PC-3 (cell line): ENCODE measurements around the gene TSEN15. TPM values are rescaled to one million over a fixed set of nuclear protein-coding genes. Genes with fewer than 3 reads are reported as not detected.

Source experiments
- ATAC-seq: fragments of 200-7000 bp; cut with Tn5 transposase; 2 replicates; pipeline ENCODE4 v1.9.1; 2020; ENCODE audit warnings: mild to moderate bottlenecking, moderate library complexity
- BruUV-seq: library from RNA; stranded (reverse); fragments of 400-500 nt; replicated peaks from 2 replicates; lab custom pipeline; 2021; lab: Mats Ljungman, UMichigan
- CTCF ChIA-PET: fragments of 300-600 bp; sonication (Branson Sonifier 250); formaldehyde crosslinking; loops from one replicate; lab custom pipeline; 2022; ENCODE audit warnings: antibody characterized with exemption; lab: Charles Lee
- POLR2A ChIA-PET: fragments of 300-600 bp; sonication (Branson Sonifier 250); formaldehyde crosslinking; loops from one replicate; lab custom pipeline; 2022; ENCODE audit warnings: antibody characterized with exemption; ENCODE audit not compliant: unreplicated experiment; lab: Charles Lee
- DNase-seq: peaks from one replicate; pipeline ENCODE4 v3.0.0-alpha.2; 2015
- H2AFZ ChIP-seq: fragments of 300-600 bp; sonication (generic); 2 replicates; pipeline ENCODE4 v1.6.0; 2016; ENCODE audit warnings: antibody characterized with exemption, low read length
- H3F3A ChIP-seq: fragments of 300-600 bp; sonication (generic); one replicate; pipeline ENCODE4 v1.6.0; 2017; ENCODE audit warnings: antibody characterized with exemption, low read length, control low read depth, mild to moderate bottlenecking; ENCODE audit not compliant: unreplicated experiment
- H3K27ac ChIP-seq: fragments of 300-600 bp; sonication (generic); 2 replicates; pipeline ENCODE4 v1.5.1; 2016; ENCODE audit warnings: mild to moderate bottlenecking, low read length
- H3K27me3 ChIP-seq: fragments of 300-600 bp; sonication (generic); 2 replicates; pipeline ENCODE4 v1.6.1; 2016; ENCODE audit warnings: low read length, mixed read lengths
- H3K36me3 ChIP-seq: fragments of 300-600 bp; sonication (generic); 2 replicates; pipeline ENCODE4 v1.6.1; 2016; ENCODE audit warnings: low read depth, mixed run types, low read length, mixed read lengths
- H3K4me1 ChIP-seq: fragments of 300-600 bp; sonication (generic); 2 replicates; pipeline ENCODE4 v1.5.1; 2016; ENCODE audit warnings: low read length; ENCODE audit not compliant: insufficient read depth
- H3K4me2 ChIP-seq: fragments of 300-600 bp; sonication (generic); 2 replicates; pipeline ENCODE4 v1.6.0; 2016; ENCODE audit warnings: low read length
- H3K4me3 ChIP-seq: fragments of 300-600 bp; sonication (generic); 2 replicates; pipeline ENCODE4 v1.5.1; 2016; ENCODE audit warnings: mild to moderate bottlenecking, low read length, mixed read lengths
- H3K79me2 ChIP-seq: fragments of 300-600 bp; sonication (generic); 2 replicates; pipeline ENCODE4 v1.6.1; 2017; ENCODE audit warnings: low read length, mixed read lengths
- H3K9ac ChIP-seq: fragments of 300-600 bp; sonication (generic); 2 replicates; pipeline ENCODE4 v1.6.0; 2016; ENCODE audit warnings: mild to moderate bottlenecking, low read length
- H3K9me2 ChIP-seq: fragments of 300-600 bp; sonication (generic); replicated peaks from 2 replicates; pipeline ENCODE4 v1.6.1; 2016; ENCODE audit warnings: mixed run types, low read length, mixed read lengths
- H3K9me3 ChIP-seq: fragments of 300-600 bp; sonication (generic); 2 replicates; pipeline ENCODE4 v1.6.1; 2016; ENCODE audit warnings: low read length, mixed read lengths
- H4K20me1 ChIP-seq: fragments of 300-600 bp; sonication (generic); 2 replicates; pipeline ENCODE4 v1.6.1; 2016; ENCODE audit warnings: low read length, mixed read lengths
- CTCF ChIP-seq: fragments of 300-600 bp; sonication (generic); conservative IDR thresholded peaks from 2 replicates; pipeline ENCODE4 v1.5.1; 2017; ENCODE audit warnings: antibody characterized with exemption, low read depth, mild to moderate bottlenecking, low read length
- EZH2 ChIP-seq: fragments of 300-600 bp; sonication (generic); IDR thresholded peaks from one replicate; pipeline ENCODE4 v1.6.1; 2017; ENCODE audit warnings: antibody characterized with exemption, mild to moderate bottlenecking, low read length; ENCODE audit not compliant: unreplicated experiment
- EZH2phosphoT487 ChIP-seq: fragments of 300-600 bp; sonication (generic); IDR thresholded peaks from 2 replicates; pipeline ENCODE4 v1.6.1; 2018; ENCODE audit warnings: mild to moderate bottlenecking, antibody characterized with exemption, low read length, borderline replicate concordance
- intact Hi-C: fragments of 100-400 bp; cut with micrococcal nuclease; formaldehyde crosslinking; loops from 2 replicates; pipeline ENCODE4 v1.9.0; 2023
- total RNA-seq: library from RNA; depleted of rRNA; stranded (reverse); fragments of >200 nt; gene quantifications from 2 replicates; pipeline ENCODE4 v1.2.3, GENCODE V29; 2014

TSEN15 gene
- total RNA-seq, 1 experiment from 2014 or later = 29.7 TPM

DNA sequence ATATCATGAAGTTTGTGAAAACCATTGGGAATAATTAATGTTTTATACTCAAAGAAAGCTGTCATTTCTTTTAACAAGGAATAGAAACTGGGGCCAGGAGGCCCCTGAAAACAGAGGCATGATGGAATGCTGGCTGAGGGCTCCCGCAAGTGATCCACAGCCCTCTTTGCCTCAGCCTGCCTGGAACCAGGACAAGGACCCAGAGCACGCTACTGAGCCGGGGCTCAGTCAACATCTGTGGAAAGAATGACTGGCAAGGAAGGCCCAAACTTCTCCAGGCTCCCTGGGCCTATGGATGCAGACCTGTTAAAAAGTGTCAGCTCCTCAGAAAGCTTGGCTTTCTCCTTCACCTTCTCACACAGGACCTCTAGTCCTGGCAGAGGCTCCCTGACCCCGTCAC lies 46.6 kb upstream of the TSEN15 start:
- no TSS peak for BruUV-seq
- Histone ChIP-seq H3K27ac (no peak overlapping the region), H3K79me2 (no peaks in the 10 kb centered on the region), H3K9me2 (no peaks in the 10 kb centered on the region), H4K20me1 (no peaks in the 10 kb centered on the region), H3F3A (no peaks in the 10 kb centered on the region), H3K4me1 (peaks cover 10% of the 10 kb centered on the region), H3K9me3 (no peaks in the 10 kb centered on the region), H2AFZ (no peak overlapping the region), H3K27me3 (no peaks in the 10 kb centered on the region), H3K9ac (no peak overlapping the region), H3K4me3 (no peak overlapping the region), H3K36me3 (no peaks in the 10 kb centered on the region), H3K4me2 (no peak overlapping the region)
- ChIA-PET CTCF (no interaction called here), POLR2A (no interaction called here)
- TF ChIP-seq CTCF (no peak), EZH2phosphoT487 (no peak), EZH2 (no peak)
- intact Hi-C loops = no loop called here
- DNase-seq (no peak), ATAC-seq (no peak)

DNA sequence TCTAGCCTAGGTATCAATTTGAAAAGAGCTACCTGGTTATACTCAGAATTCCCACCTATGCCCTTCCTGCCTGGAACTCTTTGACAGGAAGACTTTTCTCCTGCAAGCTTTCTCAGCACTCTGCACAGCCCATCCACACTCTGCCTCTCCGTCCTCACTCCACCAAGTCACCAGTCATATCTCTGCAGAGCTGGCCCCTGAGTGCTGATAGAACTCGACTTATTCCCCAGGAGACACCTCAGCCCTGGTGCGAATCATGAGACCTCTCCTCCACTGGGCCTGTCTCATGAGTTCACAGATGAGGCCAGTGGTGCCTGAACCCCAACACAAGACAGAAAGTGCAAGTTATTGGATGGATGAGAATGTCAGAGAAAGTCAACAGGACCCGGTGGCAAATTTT lies 46.0 kb upstream of the TSEN15 start:
- Histone ChIP-seq H3K36me3 (no peaks in the 10 kb centered on the region), H3K79me2 (no peaks in the 10 kb centered on the region), H3F3A (no peaks in the 10 kb centered on the region), H3K9me3 (no peaks in the 10 kb centered on the region), H4K20me1 (no peaks in the 10 kb centered on the region), H3K9ac (no peak overlapping the region), H3K9me2 (no peaks in the 10 kb centered on the region), H3K27ac (no peak overlapping the region), H3K4me3 (no peak overlapping the region), H3K4me1 (peaks cover 10% of the 10 kb centered on the region), H3K4me2 (no peak overlapping the region), H2AFZ (no peak overlapping the region), H3K27me3 (no peaks in the 10 kb centered on the region)
- DNase-seq (no peak), ATAC-seq (no peak)
- BruUV-seq = no TSS peak
- CTCF ChIA-PET = no interaction called here
- TF ChIP-seq CTCF (no peak), EZH2phosphoT487 (no peak), EZH2 (no peak)
- POLR2A ChIA-PET = no interaction called here
- intact Hi-C loops = no loop called here

GRCh38 chr1:184010788-184011187 lies 40.7 kb upstream of the TSEN15 start:
- no peaks in the 10 kb centered on the region for H3K9me3 ChIP-seq
- CTCF ChIA-PET = no interaction called here
- H3F3A ChIP-seq = no peaks in the 10 kb centered on the region
- H2AFZ ChIP-seq = no peak overlapping the region
- H3K79me2 ChIP-seq = no peaks in the 10 kb centered on the region
- no TSS peak for BruUV-seq
- no peak overlapping the region for H3K4me3 ChIP-seq
- ATAC-seq (no peak), DNase-seq (no peak)
- intact Hi-C loops = no loop called here
- no peak overlapping the region for H3K27ac ChIP-seq
- no peaks in the 10 kb centered on the region for H3K27me3 ChIP-seq
- no peak overlapping the region for H3K9ac ChIP-seq
- H4K20me1 ChIP-seq = no peaks in the 10 kb centered on the region
- no peak overlapping the region for H3K4me2 ChIP-seq
- no peaks in the 10 kb centered on the region for H3K4me1 ChIP-seq
- no peaks in the 10 kb centered on the region for H3K36me3 ChIP-seq
- no peaks in the 10 kb centered on the region for H3K9me2 ChIP-seq
- TF ChIP-seq EZH2phosphoT487 (no peak), EZH2 (no peak), CTCF (no peak)
- POLR2A ChIA-PET = no interaction called here
